H9 (cell line): ENCODE results near the gene TMEM272. TPM values are rescaled to one million over a fixed set of nuclear protein-coding genes. Genes with fewer than 3 reads are reported as not detected.

Experiments
- DNase-seq: peaks from one replicate; pipeline ENCODE4 v3.0.0-alpha.2; 2017
- H2AFZ ChIP-seq: one replicate; pipeline ENCODE4 v1.6.1; 2013; ENCODE audit warnings: mild to moderate bottlenecking, low read length, control low read depth, moderate library complexity
- H2AK5ac ChIP-seq: 2 replicates; pipeline ENCODE4 v1.6.1; 2013; ENCODE audit warnings: low read length, control low read depth, mixed read lengths; ENCODE audit not compliant: insufficient read length
- H2BK120ac ChIP-seq: one replicate; pipeline ENCODE4 v1.6.1; 2013; ENCODE audit warnings: low read depth, mild to moderate bottlenecking, low read length, control low read depth, inconsistent platforms; ENCODE audit not compliant: poor library complexity, severe bottlenecking
- H2BK12ac ChIP-seq: 2 replicates; pipeline ENCODE4 v1.6.1; 2013; ENCODE audit warnings: low read length, control low read depth, mixed read lengths, low read depth; ENCODE audit not compliant: insufficient read length
- H2BK15ac ChIP-seq: 2 replicates; pipeline ENCODE4 v1.6.1; 2013; ENCODE audit warnings: low read depth, low read length, control low read depth
- H2BK20ac ChIP-seq: one replicate; pipeline ENCODE4 v1.6.1; 2013; ENCODE audit warnings: low read depth, mild to moderate bottlenecking, low read length, control low read depth, inconsistent platforms; ENCODE audit not compliant: poor library complexity, severe bottlenecking
- H2BK5ac ChIP-seq: 2 replicates; pipeline ENCODE4 v1.6.1; 2013; ENCODE audit warnings: low read length, control low read depth, mixed read lengths; ENCODE audit not compliant: insufficient read length
- H3K14ac ChIP-seq: 2 replicates; pipeline ENCODE4 v1.6.1; 2013; ENCODE audit warnings: low read length, control low read depth; ENCODE audit not compliant: insufficient read depth
- H3K18ac ChIP-seq: 2 replicates; pipeline ENCODE4 v1.6.1; 2013; ENCODE audit warnings: low read depth, mild to moderate bottlenecking, mixed read lengths, low read length, control low read depth; ENCODE audit not compliant: insufficient read length
- H3K23ac ChIP-seq: 2 replicates; pipeline ENCODE4 v1.6.1; 2013; ENCODE audit warnings: low read length, control low read depth, mixed read lengths, low read depth; ENCODE audit not compliant: insufficient read length
- H3K23me2 ChIP-seq: 2 replicates; pipeline ENCODE4 v1.6.1; 2013; ENCODE audit warnings: low read depth, mild to moderate bottlenecking, mixed read lengths, low read length, control low read depth; ENCODE audit not compliant: insufficient read length, poor library complexity, severe bottlenecking
- H3K27ac ChIP-seq: 2 replicates; pipeline ENCODE4 v1.5.1; 2013; ENCODE audit warnings: low read length, control low read depth, mixed read lengths, low read depth; ENCODE audit not compliant: insufficient read length
- H3K27me3 ChIP-seq: 2 replicates; pipeline ENCODE4 v1.6.1; 2013; ENCODE audit warnings: low read length, control low read depth, inconsistent platforms; ENCODE audit not compliant: insufficient read depth
- H3K4ac ChIP-seq: 2 replicates; pipeline ENCODE4 v1.6.1; 2013; ENCODE audit warnings: low read depth, mild to moderate bottlenecking, control low read depth, inconsistent platforms, low read length, moderate library complexity
- H3K4me1 ChIP-seq: 2 replicates; pipeline ENCODE4 v1.6.1; 2013; ENCODE audit warnings: low read length, control low read depth, inconsistent platforms; ENCODE audit not compliant: insufficient read depth
- H3K4me2 ChIP-seq: 2 replicates; pipeline ENCODE4 v1.6.1; 2013; ENCODE audit warnings: low read length, control low read depth, mixed read lengths; ENCODE audit not compliant: insufficient read length, insufficient read depth
- H3K56ac ChIP-seq: 2 replicates; pipeline ENCODE4 v1.6.1; 2013; ENCODE audit warnings: low read depth, mild to moderate bottlenecking, mixed read lengths, low read length, control low read depth; ENCODE audit not compliant: insufficient read length
- H3K79me1 ChIP-seq: 2 replicates; pipeline ENCODE4 v1.6.1; 2013; ENCODE audit warnings: low read depth, mild to moderate bottlenecking, moderate library complexity, low read length, control low read depth, inconsistent platforms; ENCODE audit not compliant: insufficient read depth, poor library complexity, severe bottlenecking
- H3K79me2 ChIP-seq: 2 replicates; pipeline ENCODE4 v1.6.1; 2013; ENCODE audit warnings: low read length, control low read depth, inconsistent platforms; ENCODE audit not compliant: insufficient read depth
- H3K9ac ChIP-seq: 2 replicates; pipeline ENCODE4 v1.6.1; 2013; ENCODE audit warnings: low read length, control low read depth, mixed read lengths; ENCODE audit not compliant: insufficient read length; ENCODE audit errors: extremely low read depth
- H3K9me3 ChIP-seq: one replicate; pipeline ENCODE4 v1.6.1; 2013; ENCODE audit warnings: low read depth, low read length, inconsistent platforms; ENCODE audit not compliant: control insufficient read depth
- H3T11ph ChIP-seq: one replicate; pipeline ENCODE4 v1.6.1; 2013; ENCODE audit warnings: mild to moderate bottlenecking, low read length, control low read depth, inconsistent platforms
- H4K20me1 ChIP-seq: one replicate; pipeline ENCODE4 v1.6.1; 2013; ENCODE audit not compliant: control insufficient read depth, insufficient read length, insufficient read depth
- H4K5ac ChIP-seq: 2 replicates; pipeline ENCODE4 v1.6.1; 2013; ENCODE audit warnings: low read depth, mild to moderate bottlenecking, mixed read lengths, low read length, control low read depth; ENCODE audit not compliant: insufficient read length
- H4K8ac ChIP-seq: replicated peaks from 2 replicates; pipeline ENCODE4 v1.6.1; 2013; ENCODE audit warnings: low read length, control low read depth, mixed read lengths, low read depth; ENCODE audit not compliant: insufficient read length
- H4K91ac ChIP-seq: 2 replicates; pipeline ENCODE4 v1.6.1; 2013; ENCODE audit warnings: low read depth, mild to moderate bottlenecking, moderate library complexity, mixed read lengths, low read length, control low read depth; ENCODE audit not compliant: insufficient read length
- H3K27ac Mint-ChIP-seq, 3 experiments: 2 replicates in 2 of 3; 3 replicates in 1 of 3; pipeline ENCODE4 v1.8.0; 2020 to 2021; ENCODE audit warnings: mixed read lengths in 3 of 3, mild to moderate bottlenecking in 1 of 3, moderate library complexity in 1 of 3
- H3K27me3 Mint-ChIP-seq: 2 replicates; pipeline ENCODE4 v1.8.0; 2021; ENCODE audit warnings: low read depth, mild to moderate bottlenecking, moderate library complexity, mixed read lengths
- H3K36me3 Mint-ChIP-seq, 3 experiments: 2 replicates in 2 of 3; 3 replicates in 1 of 3; pipeline ENCODE4 v1.8.0; 2020 to 2021; ENCODE audit warnings: low read depth in 3 of 3, mixed read lengths in 3 of 3; ENCODE audit not compliant: insufficient read depth in 1 of 3
- H3K4me1 Mint-ChIP-seq, 2 experiments: 2 replicates each; pipeline ENCODE4 v1.8.0; 2020; ENCODE audit warnings: mixed read lengths in 2 of 2
- H3K4me3 Mint-ChIP-seq, 2 experiments: 2 replicates in 1 of 2; 3 replicates in 1 of 2; pipeline ENCODE4 v1.8.0; 2020 to 2021; ENCODE audit warnings: mild to moderate bottlenecking in 2 of 2, mixed read lengths in 2 of 2, moderate library complexity in 1 of 2
- H3K9me3 Mint-ChIP-seq, 2 experiments: 2 replicates in 1 of 2; 3 replicates in 1 of 2; pipeline ENCODE4 v1.8.0; 2020; ENCODE audit warnings: mild to moderate bottlenecking in 2 of 2, mixed read lengths in 2 of 2, moderate library complexity in 1 of 2
- CTCF ChIP-seq: fragments of 200-600 bp; sonication (generic); conservative IDR thresholded peaks from 3 replicates; pipeline ENCODE4 v1.8.0; 2021; ENCODE audit warnings: antibody characterized with exemption, mild to moderate bottlenecking
- WGBS: extraction: QIAGEN DNeasy Blood & Tissue Kit; methylation state at CpG from one replicate; pipeline ENCODE4 v1.1.7; 2013; ENCODE audit warnings: missing lambda C conversion rate, low lambda C conversion rate, mixed read lengths; ENCODE audit not compliant: insufficient read length; ENCODE audit errors: extremely low coverage; 5-methylcytosine and 5-hydroxymethylcytosine counted together
- total RNA-seq: library from RNA; stranded (reverse); gene quantifications from 2 replicates; pipeline ENCODE4 v1.2.1, GENCODE V29; 2021

TMEM272 gene
- total RNA-seq, 1 experiment from 2014 or later: not detected

DNA sequence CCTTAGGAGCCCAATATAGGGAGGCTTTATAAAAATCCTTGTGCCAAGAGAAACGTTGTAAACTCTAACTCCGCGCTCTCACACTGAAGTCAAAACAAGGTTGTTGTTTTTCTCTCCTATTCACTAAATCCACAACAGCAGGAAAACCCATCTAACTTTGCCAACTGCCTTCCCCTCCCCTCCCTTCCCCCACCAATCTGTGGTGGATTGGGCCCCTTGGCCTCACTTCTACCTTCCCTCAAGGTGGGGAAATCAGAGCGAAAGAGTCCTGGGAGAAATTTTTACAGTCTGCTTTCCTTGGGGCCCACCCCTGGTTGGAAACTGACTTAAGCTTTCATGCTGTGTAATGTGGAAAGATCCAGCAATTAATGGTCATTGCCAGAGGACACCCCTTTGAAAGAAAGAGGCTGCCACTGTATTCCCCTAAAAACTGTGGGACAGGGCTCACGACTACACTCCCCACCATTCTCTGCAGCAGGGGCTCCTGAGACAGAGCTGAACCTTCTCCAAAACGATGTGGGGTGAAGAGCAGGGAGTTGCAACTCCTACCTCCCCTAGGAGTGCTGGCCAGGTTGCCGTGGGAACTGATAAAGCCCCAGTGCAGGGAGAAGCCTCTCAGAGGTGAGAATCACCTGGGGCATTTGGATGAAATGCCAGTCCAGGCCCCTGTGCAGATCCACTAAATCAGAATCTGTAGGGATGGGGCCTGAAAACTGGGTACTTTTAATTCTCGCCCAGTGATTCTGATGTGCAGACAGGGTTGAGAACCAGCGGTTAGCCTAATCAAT, 42.2 kb downstream of the TMEM272 start:
- no peak overlapping the region for H2BK15ac ChIP-seq
- no peak overlapping the region for H4K91ac ChIP-seq
- H3T11ph ChIP-seq: no peak overlapping the region
- no peaks in the 10 kb centered on the region for H3K9me3 Mint-ChIP-seq
- no peak overlapping the region for H2BK20ac ChIP-seq
- no peaks in the 10 kb centered on the region for H3K9me3 ChIP-seq
- H2AFZ ChIP-seq: no peak overlapping the region
- no peak overlapping the region; the same call in 1 of the 2 replicates for H3K14ac ChIP-seq
- peak overlapping the region in 1 of 3 experiments; percentile 95; a peak in 3 of 7 replicates for H3K27ac Mint-ChIP-seq
- H3K4me1 Mint-ChIP-seq: peaks cover 49 to 60% of the 10 kb centered on the region in 2 experiments
- WGBS: no CpG with 5 or more reads among the region's 9 CpGs
- peak overlapping the region; percentile 73 for H3K9ac ChIP-seq
- peaks cover 3% of the 10 kb centered on the region; the same call in 1 of the 2 replicates for H3K4me1 ChIP-seq
- H3K79me1 ChIP-seq: no peaks in the 10 kb centered on the region
- H2BK12ac ChIP-seq: no peak overlapping the region
- H3K23me2 ChIP-seq: peaks cover 4% of the 10 kb centered on the region
- H3K56ac ChIP-seq: no peak overlapping the region
- no peak overlapping the region for H4K8ac ChIP-seq
- no peak overlapping the region for H3K18ac ChIP-seq
- no peaks in the 10 kb centered on the region for H3K27me3 Mint-ChIP-seq
- H4K5ac ChIP-seq: no peak overlapping the region
- no peak for TF ChIP-seq CTCF
- no peak overlapping the region for H3K27ac ChIP-seq
- H4K20me1 ChIP-seq: no peaks in the 10 kb centered on the region
- peak overlapping the region; percentile 94 for H3K4me2 ChIP-seq
- H3K27me3 ChIP-seq: no peaks in the 10 kb centered on the region
- no peak overlapping the region for H2BK5ac ChIP-seq
- no peak for DNase-seq
- no peak overlapping the region for H2BK120ac ChIP-seq
- no peak overlapping the region for H2AK5ac ChIP-seq
- no peaks in the 10 kb centered on the region for H3K79me2 ChIP-seq
- H3K23ac ChIP-seq: no peak overlapping the region
- no peak overlapping the region for H3K4ac ChIP-seq
- H3K36me3 Mint-ChIP-seq: peaks cover 0 to 2% (median 0%) of the 10 kb centered on the region in 3 experiments; a peak in 2 of 7 replicates
- H3K4me3 Mint-ChIP-seq: peak overlapping the region; percentile 75 to 89
